Fibroblast of pulmonary artery (primary cell): ENCODE results near the gene TNRC6C.

Experiments
- DNase-seq: peaks from one replicate; pipeline ENCODE4 v3.0.0-alpha.2; 2010; ENCODE audit warnings: low read depth
- H3K4me3 ChIP-seq: replicated peaks from 2 replicates; pipeline ENCODE4 v1.5.1; 2011; ENCODE audit warnings: low read depth, mild to moderate bottlenecking, control low read depth, low read length, moderate library complexity
- TF ChIP-seq, protein P1 (sequence below): IDR thresholded peaks from 2 replicates; pipeline ENCODE4 v1.5.1; 2011; ENCODE audit warnings: mild to moderate bottlenecking, control low read depth, low read length, inconsistent platforms; ENCODE audit errors: missing control alignments

The TNRC6C gene

DNA sequence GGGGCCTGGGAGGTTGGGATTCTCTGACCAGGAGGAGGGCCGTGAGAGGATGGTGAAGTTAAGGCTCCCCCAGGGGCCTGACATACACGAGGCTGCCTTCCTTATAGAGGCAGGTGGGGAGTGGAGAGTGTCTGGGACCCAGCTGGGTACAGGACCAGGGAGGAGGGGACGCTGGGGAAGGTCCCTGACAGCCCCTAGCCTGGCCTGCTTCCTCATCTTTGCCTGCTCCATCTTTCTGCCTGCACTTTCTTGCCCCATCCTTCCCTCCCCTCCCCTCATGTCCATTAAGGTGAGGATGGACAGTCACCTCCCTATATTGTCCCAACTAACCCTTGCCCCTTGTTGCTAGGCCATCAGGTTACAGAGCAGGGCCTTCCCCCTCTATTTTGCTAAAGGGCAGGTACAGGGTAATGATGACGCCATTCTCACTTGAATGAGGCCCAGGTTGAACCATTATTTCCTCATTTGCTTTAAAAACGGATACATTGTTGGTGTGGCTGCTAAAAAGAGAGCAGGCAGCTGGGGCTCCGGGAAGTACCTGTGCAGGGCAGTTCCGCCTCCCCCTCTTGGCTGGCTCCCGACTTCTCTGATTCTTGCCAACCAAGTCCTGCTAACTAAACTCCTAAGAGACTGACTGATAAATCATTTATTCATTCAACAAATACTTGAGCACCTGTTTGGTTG is 189.0 kb downstream of the TNRC6C start:
- no peak overlapping the region for H3K4me3 ChIP-seq
- no peak for DNase-seq
- TF ChIP-seq, protein P1, sequence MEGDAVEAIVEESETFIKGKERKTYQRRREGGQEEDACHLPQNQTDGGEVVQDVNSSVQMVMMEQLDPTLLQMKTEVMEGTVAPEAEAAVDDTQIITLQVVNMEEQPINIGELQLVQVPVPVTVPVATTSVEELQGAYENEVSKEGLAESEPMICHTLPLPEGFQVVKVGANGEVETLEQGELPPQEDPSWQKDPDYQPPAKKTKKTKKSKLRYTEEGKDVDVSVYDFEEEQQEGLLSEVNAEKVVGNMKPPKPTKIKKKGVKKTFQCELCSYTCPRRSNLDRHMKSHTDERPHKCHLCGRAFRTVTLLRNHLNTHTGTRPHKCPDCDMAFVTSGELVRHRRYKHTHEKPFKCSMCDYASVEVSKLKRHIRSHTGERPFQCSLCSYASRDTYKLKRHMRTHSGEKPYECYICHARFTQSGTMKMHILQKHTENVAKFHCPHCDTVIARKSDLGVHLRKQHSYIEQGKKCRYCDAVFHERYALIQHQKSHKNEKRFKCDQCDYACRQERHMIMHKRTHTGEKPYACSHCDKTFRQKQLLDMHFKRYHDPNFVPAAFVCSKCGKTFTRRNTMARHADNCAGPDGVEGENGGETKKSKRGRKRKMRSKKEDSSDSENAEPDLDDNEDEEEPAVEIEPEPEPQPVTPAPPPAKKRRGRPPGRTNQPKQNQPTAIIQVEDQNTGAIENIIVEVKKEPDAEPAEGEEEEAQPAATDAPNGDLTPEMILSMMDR = no peak

- no peak for DNase-seq
- TF ChIP-seq, protein P1 = no peak
- no peak overlapping the region for H3K4me3 ChIP-seq
These were observed 189.9 kb downstream of the TNRC6C start for GRCh38 chr17:78148286-78149016.

DNA sequence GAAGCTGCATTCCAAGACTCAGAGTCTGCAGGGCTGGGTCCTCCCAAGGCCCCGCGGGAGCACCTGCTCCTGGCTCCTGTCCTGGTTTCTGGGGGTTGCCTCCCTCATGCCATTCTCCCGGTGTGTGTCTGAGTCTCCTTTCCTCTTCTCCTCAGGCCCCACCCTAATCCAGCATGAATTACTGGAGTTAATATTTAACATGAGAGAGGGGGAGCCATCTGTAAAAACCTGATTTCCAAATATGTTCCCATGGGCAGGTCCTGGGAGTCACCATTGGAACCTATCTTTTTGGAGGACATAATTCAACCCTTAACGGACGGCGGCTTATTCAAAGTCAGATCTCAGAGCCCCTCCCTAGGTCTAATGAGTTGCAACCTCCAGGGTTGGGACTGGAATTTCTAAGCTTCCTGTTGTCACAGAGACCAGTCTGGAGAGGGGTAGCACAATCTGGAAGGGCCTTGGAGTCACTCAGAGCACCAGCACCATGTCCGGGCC is 193.1 kb downstream of the TNRC6C start:
- H3K4me3 ChIP-seq = no peak overlapping the region
- no peak for DNase-seq
- TF ChIP-seq, protein P1 = no peak

DNA sequence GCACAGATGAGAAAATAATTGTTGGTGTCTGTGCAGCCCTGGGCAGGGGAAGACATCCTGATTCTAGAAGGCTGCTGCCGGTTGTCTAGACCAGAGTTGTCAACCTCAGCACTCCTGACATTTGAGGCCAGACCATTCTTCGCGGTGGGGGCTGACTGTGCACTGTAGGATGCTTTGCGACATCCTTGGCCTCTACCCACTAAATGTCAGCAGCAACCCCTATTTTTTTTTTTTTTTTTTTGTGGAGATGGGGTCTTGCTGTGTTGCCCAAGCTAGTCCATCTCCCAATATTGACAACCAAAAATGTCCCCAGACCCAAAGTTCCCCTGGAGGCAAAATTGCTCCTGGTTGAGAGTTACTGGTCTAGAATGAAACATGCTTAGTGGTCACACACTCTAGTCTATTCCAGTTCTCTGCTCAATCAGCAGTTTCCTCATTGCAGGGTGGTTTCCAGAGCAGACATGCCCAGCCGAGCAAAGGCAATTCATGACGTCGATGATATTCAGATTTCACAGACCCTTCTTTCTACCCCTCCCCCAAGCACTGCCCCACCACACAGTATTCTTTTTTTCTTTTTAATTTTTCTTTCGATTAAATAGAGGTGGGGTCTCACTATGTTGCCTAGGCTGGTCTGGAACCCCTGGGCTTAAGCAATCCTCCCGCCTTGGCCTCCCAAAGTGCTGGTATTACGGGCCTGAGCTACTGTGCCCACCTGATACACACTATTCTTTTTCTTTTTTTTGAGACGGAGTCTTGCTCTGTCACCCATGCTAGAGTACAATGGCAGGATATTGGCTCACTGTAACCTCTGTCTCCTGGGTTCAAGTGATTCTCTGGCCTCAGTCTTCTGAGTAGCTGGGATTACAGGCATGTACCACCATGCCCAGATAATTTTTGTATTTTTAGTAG is 196.7 kb downstream of the TNRC6C start:
- no peak for DNase-seq
- no peak overlapping the region for H3K4me3 ChIP-seq
- TF ChIP-seq, protein P1 = no peak
